HG02588 (cell line): ENCODE data around the gene GFRA3.
"Not testable (repeated sequence)": the region's sequence is repeated elsewhere in the genome, so short reads cannot be mapped to it uniquely, and the experiment has no call there.

Experiments used
- ATAC-seq: cut with Tn5 transposase; IDR thresholded peaks from one replicate; pipeline ENCODE4 v1.9.1; 2021; ENCODE audit warnings: mild to moderate bottlenecking, moderate library complexity; ENCODE audit not compliant: unreplicated experiment

Gene GFRA3

DNA sequence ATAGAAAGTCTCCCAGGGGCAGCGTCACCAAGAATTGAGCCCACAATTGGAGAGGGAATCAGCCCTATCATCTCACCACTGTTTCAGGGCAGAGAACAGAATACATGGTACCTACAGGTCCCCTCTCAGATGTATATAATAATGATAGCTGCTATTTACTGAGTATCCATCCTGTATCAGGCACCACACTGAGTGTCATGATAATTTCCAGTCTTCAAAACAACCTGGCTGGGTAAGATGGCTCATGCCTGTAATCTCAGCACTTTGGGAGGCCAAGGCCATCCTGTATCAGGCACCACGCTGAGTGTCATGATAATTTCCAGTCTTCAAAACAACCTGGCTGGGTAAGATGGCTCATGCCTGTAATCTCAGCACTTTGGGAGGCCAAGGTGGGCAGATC lies 26.6 kb downstream of the GFRA3 start:
- ATAC-seq: not testable (repeated sequence)

DNA sequence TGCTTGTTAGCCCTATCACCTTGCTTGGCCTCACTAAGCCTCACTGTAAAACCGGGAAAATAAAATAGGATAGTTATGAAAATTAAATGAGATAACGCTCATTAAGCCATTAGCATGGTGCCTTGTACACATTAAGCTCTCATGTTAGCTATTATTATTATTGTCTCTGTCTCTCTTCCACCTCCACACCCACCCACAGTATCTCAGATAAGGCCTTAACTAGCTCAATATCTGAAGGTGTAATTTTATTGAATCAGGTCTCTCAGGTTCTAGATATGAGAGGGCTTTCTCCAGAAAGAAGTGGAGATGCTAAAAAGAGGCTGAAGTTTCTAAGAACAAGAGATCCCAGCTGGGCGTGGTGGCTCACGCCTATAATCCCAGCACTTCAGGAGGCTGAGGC lies 27.6 kb downstream of the GFRA3 start:
- no peak for ATAC-seq

DNA sequence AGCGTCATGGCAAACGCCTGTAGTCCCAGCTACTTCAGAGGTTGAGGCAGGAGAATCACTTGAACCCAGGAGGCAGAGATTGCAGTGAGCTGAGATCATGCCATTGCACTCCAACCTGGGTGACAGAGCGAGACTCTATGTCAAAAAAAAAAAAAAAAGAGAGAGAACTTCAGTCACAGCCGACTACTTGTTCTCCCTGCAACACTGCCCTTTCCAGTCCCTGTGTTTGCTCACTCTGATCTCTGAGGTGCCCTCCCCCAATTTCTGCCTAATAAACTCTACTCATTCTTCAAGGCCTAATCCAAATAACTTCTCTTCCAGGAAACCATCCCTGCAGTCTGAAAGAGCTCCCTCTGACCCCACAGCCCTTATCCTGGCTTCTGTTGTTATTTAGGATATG lies 28.1 kb downstream of the GFRA3 start:
- ATAC-seq: no peak

DNA sequence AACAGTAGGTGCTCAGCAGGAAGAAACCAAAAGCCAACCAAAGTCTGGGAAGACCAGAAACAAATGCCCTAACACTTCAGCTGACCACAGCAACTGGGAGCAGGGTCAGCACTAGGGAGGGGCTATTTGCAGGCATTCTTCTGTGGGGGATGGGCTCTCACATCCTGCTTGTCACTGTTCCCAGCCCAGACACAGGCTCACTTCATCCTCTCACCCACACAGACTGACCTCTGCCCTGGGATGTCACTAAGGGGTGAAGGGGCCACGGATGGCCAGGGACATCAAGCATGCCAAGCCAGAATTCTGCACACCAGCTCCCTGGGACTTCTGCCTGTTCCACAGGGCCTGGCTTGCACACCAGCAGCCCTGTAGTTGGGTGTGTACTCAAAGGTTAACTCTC lies 28.7 kb downstream of the GFRA3 start:
- ATAC-seq: no peak

DNA sequence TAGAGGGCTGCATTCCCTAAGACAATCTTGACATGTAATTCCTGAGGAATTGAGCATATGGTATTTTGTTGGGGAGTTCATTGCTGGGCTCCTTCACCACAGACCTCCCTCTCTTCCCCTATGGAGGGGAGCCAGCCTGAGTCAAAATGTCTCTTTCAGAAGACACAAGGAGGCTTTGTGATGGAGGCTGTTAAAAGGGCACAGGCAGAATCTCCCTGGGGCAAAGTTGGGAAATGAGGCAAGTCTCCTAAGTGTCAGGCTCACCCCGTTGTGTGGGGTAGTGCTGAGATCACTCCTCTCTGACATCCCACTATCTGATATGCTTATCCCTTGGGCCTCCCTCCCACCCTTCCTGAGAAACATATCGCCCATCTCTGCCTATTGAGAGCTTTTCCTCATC lies 30.6 kb downstream of the GFRA3 start:
- ATAC-seq: no peak

DNA sequence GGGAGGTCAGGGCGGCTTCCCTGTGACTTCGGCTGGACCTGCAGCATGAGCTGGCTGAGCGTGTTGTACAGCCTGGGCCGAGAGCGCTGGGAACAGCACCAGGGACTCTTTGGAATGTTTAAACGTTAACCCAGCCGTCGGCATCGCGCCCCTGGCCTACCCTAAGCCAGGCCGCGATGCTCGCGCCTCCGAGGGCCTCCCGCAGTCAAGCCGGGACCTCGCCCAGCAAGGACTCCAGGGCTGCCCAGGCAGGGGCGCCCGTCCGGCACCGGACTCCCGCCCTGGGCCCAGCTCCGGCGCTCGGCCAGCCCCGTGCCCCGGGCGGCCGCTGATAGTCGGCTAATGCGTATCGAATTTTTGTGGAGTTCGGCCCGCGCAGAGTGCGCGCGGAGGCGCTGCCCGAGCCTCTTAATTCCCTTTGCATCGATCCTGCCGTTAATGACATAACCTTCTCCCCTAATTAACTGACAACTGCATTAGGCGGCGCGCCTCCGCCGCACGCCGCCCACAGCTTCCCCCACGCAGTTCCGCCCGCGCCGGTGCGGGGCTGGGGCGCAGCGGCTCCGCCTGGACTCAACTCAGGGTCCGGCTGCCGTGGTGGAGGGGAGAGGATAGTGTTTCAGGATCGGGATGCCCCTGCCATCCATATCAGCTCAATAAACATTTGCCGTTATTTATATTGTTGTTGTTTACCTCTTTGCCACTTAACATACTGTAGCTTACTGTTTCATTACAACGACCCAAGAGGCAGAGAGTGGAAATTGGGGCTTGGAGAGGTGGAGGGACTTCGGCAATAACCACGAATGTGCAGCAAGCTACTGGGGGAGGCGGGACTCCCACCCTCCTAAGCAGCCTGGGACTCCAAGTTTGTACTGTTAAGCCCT lies 32.5 kb downstream of the GFRA3 start:
- ATAC-seq: no peak

DNA sequence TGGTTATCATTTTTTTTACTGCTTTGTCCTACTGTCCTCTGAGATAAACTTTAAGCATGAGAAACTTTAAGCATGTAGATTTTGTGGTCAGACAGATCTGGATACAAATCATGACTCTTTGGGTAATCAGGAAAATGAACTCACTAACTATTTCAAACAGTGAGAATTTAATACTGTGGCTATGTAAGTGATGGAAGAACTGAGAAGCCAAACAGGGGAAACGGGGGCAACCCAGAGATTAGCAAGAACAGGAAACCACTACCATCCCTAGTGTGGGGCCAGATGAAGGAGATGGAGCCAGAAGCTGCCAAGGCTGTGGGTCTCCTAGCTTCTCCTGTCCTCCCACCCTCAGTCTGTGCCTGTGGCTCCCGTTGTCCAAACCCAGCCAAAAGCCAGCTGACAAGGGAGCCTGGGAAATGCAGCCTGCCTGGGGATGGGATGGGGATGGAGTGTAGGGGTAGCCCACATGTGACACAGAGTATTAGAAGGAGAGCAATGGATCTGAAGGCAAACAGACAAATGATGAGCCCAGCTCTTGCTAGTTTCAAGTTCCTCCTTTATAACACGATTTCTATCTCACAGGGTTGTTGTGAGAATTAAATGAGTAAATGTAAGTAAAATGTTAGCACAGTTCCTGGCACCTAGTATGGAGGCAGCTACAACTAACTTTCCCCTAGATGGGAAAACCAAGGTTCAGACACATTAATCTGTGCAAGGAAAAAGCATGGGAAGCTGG lies 33.6 kb downstream of the GFRA3 start:
- ATAC-seq: no peak

DNA sequence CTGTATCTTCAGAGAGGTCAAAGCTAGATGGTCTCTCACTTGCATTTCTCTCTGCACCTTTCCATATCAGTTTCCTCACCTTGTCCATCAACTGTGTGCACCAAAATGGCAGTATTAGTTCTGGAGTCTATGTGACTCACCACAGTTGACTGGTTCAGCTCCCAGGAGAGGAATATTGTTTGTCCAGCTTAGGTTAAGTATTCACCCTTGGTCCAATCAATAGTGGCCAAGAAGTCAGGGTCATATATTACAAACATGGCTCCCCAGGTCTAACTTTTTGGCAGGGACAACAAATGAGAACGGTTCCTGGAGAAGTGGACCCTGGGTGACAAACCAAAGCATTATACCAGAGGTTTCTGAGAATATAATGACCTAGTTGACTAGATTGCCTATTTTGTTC lies 36.4 kb downstream of the GFRA3 start:
- ATAC-seq: no peak

DNA sequence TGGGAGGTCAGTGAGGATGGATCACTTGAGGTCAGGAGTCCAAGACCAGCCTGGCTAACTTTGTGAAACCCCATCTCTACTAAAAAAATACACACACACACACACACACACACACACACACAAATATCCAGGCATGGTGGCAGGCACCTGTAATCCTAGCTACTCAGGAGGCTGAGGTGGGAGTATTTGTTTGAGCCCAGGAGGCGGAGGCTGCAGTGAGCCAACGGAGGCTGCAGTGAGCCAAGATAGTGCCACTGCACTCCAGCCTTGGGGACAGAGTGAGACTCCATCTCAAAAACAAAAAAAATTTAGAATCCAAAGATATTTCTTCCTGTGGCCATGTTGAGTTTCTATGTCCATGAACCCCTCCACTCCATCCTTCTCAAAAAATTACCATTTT lies 39.8 kb downstream of the GFRA3 start:
- ATAC-seq: no peak

DNA sequence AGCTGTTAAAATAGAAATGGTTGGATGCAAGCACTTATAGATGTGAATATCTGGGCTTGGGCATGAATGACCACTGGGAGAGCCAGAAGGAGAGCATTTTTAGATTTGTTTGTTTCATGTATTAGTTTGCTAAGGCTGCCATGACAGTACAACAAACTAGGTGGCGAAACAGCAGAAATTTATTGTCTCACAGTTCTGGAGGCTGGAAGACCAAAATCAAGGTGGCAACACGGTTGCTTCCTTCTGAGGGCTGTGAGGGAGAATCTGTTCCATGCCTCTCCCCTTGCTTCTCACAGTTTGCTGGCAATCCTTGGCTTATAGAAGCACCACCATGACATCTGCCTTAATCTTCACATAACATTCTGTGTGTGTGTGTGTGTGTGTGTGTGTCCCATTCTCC lies 41.1 kb downstream of the GFRA3 start:
- no peak for ATAC-seq

DNA sequence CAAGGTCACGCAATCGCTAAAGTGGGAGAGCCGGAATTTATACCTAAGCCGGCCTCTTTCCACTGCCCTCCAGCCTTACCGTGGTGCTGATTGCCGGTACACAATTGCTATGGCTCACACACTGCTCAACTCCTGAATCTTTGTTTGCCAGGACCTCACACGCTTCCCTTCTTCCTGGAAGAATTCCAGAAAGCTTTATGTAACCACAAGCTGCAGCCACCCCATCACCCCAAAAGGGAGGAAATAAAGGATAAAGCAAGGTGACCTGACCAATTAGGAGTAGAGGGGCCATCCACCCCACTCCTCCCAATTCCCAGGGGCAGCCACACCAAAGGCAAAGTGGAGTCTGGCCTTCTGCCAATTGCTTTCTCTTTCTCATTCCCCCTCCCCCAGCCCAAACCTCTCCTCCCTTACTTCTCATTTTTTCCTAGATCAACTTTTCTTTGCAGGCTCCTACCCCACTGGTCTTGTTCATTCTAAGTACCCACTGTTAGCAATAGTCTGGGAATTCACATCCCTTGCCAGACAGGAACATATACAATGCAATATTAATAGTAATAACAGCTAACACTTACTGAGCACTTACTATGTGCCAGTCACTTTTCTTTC lies 43.3 kb downstream of the GFRA3 start:
- no peak for ATAC-seq

DNA sequence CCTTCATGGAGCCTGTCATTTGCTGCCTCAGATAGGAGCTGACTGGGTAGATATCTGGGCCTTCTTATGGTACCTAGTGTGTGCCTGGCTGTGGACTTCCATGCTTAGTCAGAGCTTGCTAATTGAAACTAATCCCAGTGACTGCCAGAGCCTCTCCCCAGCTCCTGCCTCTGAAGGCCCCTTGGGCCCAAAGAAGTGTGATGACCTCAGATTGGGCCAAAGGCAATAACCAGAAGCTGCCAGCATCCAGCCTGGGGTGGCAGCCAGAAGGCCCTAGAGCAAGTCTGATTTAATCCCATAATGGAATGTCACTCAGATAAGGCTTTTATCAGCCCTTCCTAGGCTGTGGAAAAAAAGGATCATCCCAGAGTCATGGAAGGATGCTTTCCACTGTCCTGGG lies 44.2 kb downstream of the GFRA3 start:
- no peak for ATAC-seq

DNA sequence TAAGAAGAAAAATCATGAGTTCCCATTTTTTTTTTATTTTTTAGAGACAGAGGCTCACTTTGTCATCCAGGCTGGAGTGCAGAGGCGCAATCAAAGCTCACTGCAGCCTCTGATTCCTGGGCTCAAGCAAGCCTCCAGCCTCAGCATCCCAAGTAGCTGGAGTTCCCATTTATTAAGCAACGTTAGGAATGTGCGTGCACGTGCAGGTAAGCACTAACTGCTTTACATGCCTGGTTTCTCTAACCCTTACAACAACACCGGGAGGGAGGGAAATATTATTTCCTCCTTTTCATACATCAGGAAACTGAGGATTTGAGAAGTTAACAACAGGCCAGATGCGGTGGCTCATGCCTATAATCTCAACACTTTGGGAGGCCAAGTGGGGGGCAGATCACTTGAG lies 45.0 kb downstream of the GFRA3 start:
- ATAC-seq: no peak

DNA sequence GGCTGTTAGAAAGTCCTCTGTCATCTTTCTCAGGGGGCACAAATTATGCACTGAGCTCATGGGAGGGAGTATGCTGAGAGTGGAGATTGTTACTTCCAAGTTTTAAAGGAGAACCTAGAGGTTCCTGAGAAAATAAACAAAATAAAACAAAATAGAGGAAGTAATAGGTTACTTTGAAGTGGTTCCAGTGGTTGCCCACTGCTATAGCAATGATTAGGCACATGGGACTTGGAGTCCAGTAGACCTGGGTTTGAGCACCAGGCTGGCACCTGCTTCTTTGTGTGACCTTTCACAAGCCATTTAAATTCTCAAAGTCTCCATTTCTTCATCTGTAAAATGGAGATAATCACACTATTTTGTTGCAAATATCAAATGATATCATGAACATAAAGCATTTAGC lies 47.5 kb downstream of the GFRA3 start:
- ATAC-seq: no peak

DNA sequence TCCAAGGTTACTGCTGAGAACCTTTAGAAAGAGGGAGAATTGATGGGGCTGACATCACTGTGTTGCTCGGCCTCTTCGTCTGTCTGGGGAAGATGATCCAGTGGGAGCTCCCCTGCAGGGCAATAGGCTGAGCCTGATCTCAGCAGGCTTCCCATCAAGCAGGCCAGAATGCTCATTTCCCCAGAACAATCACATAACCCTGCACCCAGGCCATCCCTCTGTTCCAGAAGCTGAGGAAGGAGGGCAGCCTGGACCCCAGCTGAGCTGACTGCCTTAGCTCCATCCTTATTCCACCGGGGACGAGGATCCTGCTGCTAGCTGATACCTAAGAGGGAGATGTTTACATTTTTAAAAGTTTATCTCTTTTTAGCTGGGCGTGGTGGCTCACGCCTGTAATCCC lies 49.7 kb downstream of the GFRA3 start:
- ATAC-seq: no peak

DNA sequence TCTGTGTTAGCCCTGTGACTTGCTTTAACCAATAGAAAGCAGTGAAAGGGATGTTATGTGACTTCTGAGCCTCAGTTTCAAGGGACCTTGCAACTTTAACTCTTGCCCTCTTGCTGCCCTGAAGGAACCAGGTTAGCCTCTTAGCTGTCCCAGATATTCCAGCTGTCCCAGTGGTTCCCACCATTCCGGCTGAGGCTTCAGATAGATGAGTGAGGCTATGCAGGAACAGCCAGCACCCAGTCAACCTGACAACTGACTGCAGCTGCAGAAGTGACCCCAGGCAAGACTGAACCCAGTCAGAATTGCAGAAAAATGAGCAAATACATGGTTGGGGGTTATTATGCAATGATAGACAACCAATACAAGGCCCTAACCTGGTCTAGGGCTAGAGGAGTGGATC lies 50.9 kb downstream of the GFRA3 start:
- ATAC-seq: no peak

DNA sequence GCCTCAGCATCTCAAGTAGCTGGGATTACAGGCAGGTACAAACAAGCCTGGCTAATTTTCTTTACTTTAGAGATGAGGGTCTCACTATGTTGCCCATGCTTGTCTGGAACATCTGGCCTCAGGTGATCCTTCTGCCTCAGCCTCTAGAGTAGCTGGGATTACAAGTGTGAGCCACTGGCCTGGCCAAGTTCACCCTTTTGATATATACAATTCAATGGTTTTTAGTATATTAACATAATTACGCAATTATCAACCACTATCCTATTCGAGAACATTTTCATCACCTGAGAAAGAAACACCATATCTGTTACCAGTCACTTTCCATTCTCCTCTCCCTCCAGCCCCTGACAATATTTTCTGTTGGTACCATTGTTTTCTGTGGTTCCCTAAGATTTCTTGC lies 57.6 kb downstream of the GFRA3 start:
- ATAC-seq: no peak

DNA sequence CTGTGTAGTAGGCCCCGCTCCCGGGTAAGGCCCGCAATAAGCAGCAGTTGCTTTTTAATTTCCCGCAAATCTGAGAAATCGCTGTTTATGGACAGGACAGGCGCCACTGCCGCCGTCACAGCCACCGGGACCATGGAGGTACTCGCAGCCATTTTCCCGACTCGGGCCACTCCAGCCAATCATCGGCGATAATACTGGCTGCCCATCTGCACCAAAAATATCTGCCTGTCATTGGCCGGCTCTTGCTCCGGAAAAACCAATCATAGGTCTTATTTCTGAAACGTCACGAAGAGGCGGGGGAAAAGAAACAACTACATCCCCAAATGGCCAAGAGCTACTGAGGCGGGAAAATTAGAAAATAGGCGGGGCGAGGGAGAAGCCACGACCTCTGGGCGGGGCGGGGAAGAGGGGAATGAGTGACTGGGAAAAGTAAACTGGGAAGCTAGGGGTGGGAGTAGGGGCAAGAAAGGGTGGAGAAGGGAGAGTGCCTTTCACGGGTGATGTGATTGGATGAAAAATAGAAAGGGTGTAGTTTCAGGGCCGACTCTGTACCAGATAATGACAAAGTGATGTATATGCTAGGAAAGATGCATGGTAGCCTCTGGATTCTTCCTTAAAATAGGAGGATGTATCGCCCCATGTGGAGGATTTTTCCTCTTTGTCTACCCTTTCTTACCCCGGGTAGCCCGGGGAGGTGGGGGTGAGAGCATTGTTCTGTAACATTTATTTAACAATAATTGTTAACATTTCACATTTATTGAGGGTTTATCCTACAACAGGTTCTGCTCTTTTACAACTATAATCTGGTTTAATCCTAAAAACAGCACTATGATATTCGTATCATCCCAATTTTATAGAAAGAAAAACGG lies 61.0 kb downstream of the GFRA3 start, which contains the start of gene CDC23:
TSS of gene CDC23 (minus strand) at position 163 of the 869 bp plus-strand sequence. CDS start at position 152, 11 bp downstream.
- ATAC-seq: peak; percentile 98

DNA sequence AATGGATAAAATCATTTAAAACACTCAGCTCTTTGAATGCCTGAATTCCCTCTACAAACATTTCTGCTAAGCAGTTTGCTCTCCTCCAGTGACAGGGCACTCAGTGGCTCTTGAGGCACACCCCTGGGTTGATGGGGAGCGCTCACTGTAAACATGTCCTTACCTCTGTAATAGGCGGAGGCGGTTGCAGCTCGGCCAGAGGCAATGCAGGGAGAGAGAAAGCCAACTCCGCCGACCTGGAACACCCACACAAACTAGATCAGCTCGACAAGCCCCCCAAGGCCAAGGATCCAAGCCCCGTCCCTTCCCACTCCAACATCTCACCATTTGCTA lies 61.6 kb downstream of the GFRA3 start:
- ATAC-seq: peak; percentile 20

DNA sequence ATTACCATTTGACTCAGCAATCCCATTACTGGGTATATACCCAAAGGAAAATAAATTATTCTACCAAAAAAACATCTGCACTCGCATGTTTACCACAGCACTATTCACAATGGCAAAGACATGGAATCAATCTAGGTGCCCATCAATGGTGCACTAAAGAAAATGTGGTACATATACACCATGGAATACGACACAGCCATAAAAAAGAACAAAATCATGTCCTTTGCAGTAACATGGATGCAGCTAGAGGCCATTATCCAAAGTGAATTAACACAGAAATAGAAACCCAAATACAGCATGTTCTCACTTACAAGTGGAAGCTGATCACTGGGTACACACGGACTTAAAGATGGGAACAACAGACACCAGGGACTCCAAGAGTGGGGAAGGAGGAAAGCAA lies 63.4 kb downstream of the GFRA3 start:
- ATAC-seq: no peak
